Activated T-helper 17 cell treated with anti-CD3 and anti-CD28 coated beads, Interleukin-2, amount 50 U/mL, for 72 hours (primary cell): ENCODE measurements around the gene ARL14EP. TPM values are rescaled to one million over a fixed set of nuclear protein-coding genes. Genes with fewer than 3 reads are reported as not detected.

Experiments
- ATAC-seq: fragments of 150-1000 bp; cut with Tn5 transposase; replicated peaks from 2 replicates; pipeline ENCODE4 v1.10.0; 2021; ENCODE audit warnings: mild to moderate bottlenecking, moderate library complexity
- H3K27ac Mint-ChIP-seq: one replicate; pipeline ENCODE4 v1.8.0; 2022; ENCODE audit warnings: mixed read lengths
- H3K27me3 Mint-ChIP-seq: one replicate; pipeline ENCODE4 v1.8.0; 2022; ENCODE audit warnings: mixed read lengths
- H3K36me3 Mint-ChIP-seq: one replicate; pipeline ENCODE4 v1.8.0; 2022; ENCODE audit warnings: low read depth, mild to moderate bottlenecking, mixed read lengths
- H3K4me1 Mint-ChIP-seq: one replicate; pipeline ENCODE4 v1.8.0; 2022; ENCODE audit warnings: mixed read lengths
- H3K4me3 Mint-ChIP-seq: one replicate; pipeline ENCODE4 v1.8.0; 2022; ENCODE audit warnings: mild to moderate bottlenecking, mixed read lengths
- H3K9me3 Mint-ChIP-seq: one replicate; pipeline ENCODE4 v1.8.0; 2022; ENCODE audit warnings: mixed read lengths
- total RNA-seq, 2 donors: library from RNA; stranded (reverse); gene quantifications; one replicate each; pipeline ENCODE4 v1.2.3, GENCODE V29; 2022

Gene ARL14EP
- total RNA-seq, 2 donors from 2014 or later, result 22.8 to 25.3 TPM

- Mint-ChIP-seq H3K27me3 (peaks cover 5% of the 10 kb centered on the region), H3K9me3 (peaks cover 3% of the 10 kb centered on the region), H3K4me1 (no peaks in the 10 kb centered on the region), H3K27ac (no peak overlapping the region), H3K36me3 (no peaks in the 10 kb centered on the region), H3K4me3 (no peak overlapping the region)
- no peak for ATAC-seq
Measured at GRCh38 chr11:30313580-30313979, 9.3 kb upstream of the ARL14EP start.

GRCh38 chr11:30314625-30315024, 8.3 kb upstream of the ARL14EP start:
- no peak overlapping the region for H3K4me3 Mint-ChIP-seq
- no peaks in the 10 kb centered on the region for H3K36me3 Mint-ChIP-seq
- no peaks in the 10 kb centered on the region for H3K4me1 Mint-ChIP-seq
- H3K27ac Mint-ChIP-seq, result no peak overlapping the region
- no peak for ATAC-seq
- H3K9me3 Mint-ChIP-seq, result peaks cover 3% of the 10 kb centered on the region
- peaks cover 4% of the 10 kb centered on the region for H3K27me3 Mint-ChIP-seq

- no peaks in the 10 kb centered on the region for H3K9me3 Mint-ChIP-seq
- H3K36me3 Mint-ChIP-seq, result no peaks in the 10 kb centered on the region
- H3K4me3 Mint-ChIP-seq, result no peak overlapping the region
- no peak for ATAC-seq
- no peak overlapping the region for H3K27ac Mint-ChIP-seq
- H3K4me1 Mint-ChIP-seq, result no peaks in the 10 kb centered on the region
- H3K27me3 Mint-ChIP-seq, result peaks cover 8% of the 10 kb centered on the region
Measured at GRCh38 chr11:30316237-30316636, 6.7 kb upstream of the ARL14EP start.

GRCh38 chr11:30317030-30317429, 5.9 kb upstream of the ARL14EP start:
- Mint-ChIP-seq H3K4me1 (peaks cover 2% of the 10 kb centered on the region), H3K9me3 (no peaks in the 10 kb centered on the region), H3K4me3 (no peak overlapping the region), H3K36me3 (no peaks in the 10 kb centered on the region), H3K27me3 (peaks cover 8% of the 10 kb centered on the region), H3K27ac (no peak overlapping the region)
- peak; percentile 48 for ATAC-seq

GRCh38 chr11:30321321-30321720, 1.6 kb upstream of the ARL14EP start:
- Mint-ChIP-seq H3K27ac (no peak overlapping the region), H3K36me3 (peaks cover 24% of the 10 kb centered on the region), H3K27me3 (peaks cover 8% of the 10 kb centered on the region), H3K4me3 (no peak overlapping the region), H3K4me1 (peaks cover 17% of the 10 kb centered on the region), H3K9me3 (no peaks in the 10 kb centered on the region)
- no peak for ATAC-seq

GRCh38 chr11:30322191-30322590, 713 bp upstream of the ARL14EP start:
- H3K36me3 Mint-ChIP-seq, result peaks cover 32% of the 10 kb centered on the region
- H3K9me3 Mint-ChIP-seq, result no peaks in the 10 kb centered on the region
- peaks cover 8% of the 10 kb centered on the region for H3K27me3 Mint-ChIP-seq
- ATAC-seq, result no peak
- H3K27ac Mint-ChIP-seq, result peak overlapping the region; percentile 90
- peak overlapping the region; percentile 96 for H3K4me3 Mint-ChIP-seq
- peaks cover 21% of the 10 kb centered on the region for H3K4me1 Mint-ChIP-seq

- peak overlapping the region; percentile 90 for H3K27ac Mint-ChIP-seq
- H3K4me1 Mint-ChIP-seq, result peaks cover 26% of the 10 kb centered on the region
- H3K27me3 Mint-ChIP-seq, result no peaks in the 10 kb centered on the region
- peak overlapping the region; percentile 96 for H3K4me3 Mint-ChIP-seq
- peaks cover 70% of the 10 kb centered on the region for H3K36me3 Mint-ChIP-seq
- no peaks in the 10 kb centered on the region for H3K9me3 Mint-ChIP-seq
- ATAC-seq, result peak; percentile 43
Measured at GRCh38 chr11:30326114-30326778, 3.3 kb downstream of the ARL14EP start.

GRCh38 chr11:30326906-30327305, 4.0 kb downstream of the ARL14EP start:
- Mint-ChIP-seq H3K27ac (peak overlapping the region; percentile 90), H3K4me3 (peak overlapping the region; percentile 96), H3K4me1 (peaks cover 25% of the 10 kb centered on the region), H3K27me3 (no peaks in the 10 kb centered on the region), H3K36me3 (peaks cover 77% of the 10 kb centered on the region), H3K9me3 (no peaks in the 10 kb centered on the region)
- no peak for ATAC-seq

GRCh38 chr11:30328681-30329080, 5.8 kb downstream of the ARL14EP start:
- Mint-ChIP-seq H3K4me3 (peak overlapping the region; percentile 65), H3K27me3 (no peaks in the 10 kb centered on the region), H3K27ac (peak overlapping the region; percentile 73), H3K9me3 (no peaks in the 10 kb centered on the region), H3K36me3 (peaks cover 84% of the 10 kb centered on the region), H3K4me1 (peaks cover 23% of the 10 kb centered on the region)
- ATAC-seq, result peak; percentile 16

GRCh38 chr11:30329150-30329940, 6.4 kb downstream of the ARL14EP start:
- peaks cover 87% of the 10 kb centered on the region for H3K36me3 Mint-ChIP-seq
- H3K27ac Mint-ChIP-seq, result peak overlapping the region; percentile 73
- H3K4me1 Mint-ChIP-seq, result peaks cover 23% of the 10 kb centered on the region
- H3K4me3 Mint-ChIP-seq, result peak overlapping the region; percentile 65
- ATAC-seq, result peak; percentile 81
- no peaks in the 10 kb centered on the region for H3K27me3 Mint-ChIP-seq
- H3K9me3 Mint-ChIP-seq, result no peaks in the 10 kb centered on the region

- Mint-ChIP-seq H3K36me3 (peaks cover 97% of the 10 kb centered on the region), H3K4me1 (peaks cover 12% of the 10 kb centered on the region), H3K9me3 (no peaks in the 10 kb centered on the region), H3K27me3 (no peaks in the 10 kb centered on the region), H3K27ac (peak overlapping the region; percentile 6), H3K4me3 (no peak overlapping the region)
- ATAC-seq, result no peak
Measured at GRCh38 chr11:30333405-30333804, 10.5 kb downstream of the ARL14EP start.

GRCh38 chr11:30342736-30343166, 19.8 kb downstream of the ARL14EP start:
- Mint-ChIP-seq H3K27me3 (no peaks in the 10 kb centered on the region), H3K9me3 (no peaks in the 10 kb centered on the region), H3K27ac (peak overlapping the region; percentile 52), H3K4me1 (no peaks in the 10 kb centered on the region), H3K4me3 (no peak overlapping the region), H3K36me3 (peaks cover 26% of the 10 kb centered on the region)
- ATAC-seq, result peak; percentile 21

- H3K4me1 Mint-ChIP-seq, result no peaks in the 10 kb centered on the region
- H3K4me3 Mint-ChIP-seq, result no peak overlapping the region
- H3K27me3 Mint-ChIP-seq, result no peaks in the 10 kb centered on the region
- no peaks in the 10 kb centered on the region for H3K9me3 Mint-ChIP-seq
- peaks cover 13% of the 10 kb centered on the region for H3K36me3 Mint-ChIP-seq
- no peak overlapping the region for H3K27ac Mint-ChIP-seq
- ATAC-seq, result no peak
Measured at GRCh38 chr11:30344085-30344484, 21.2 kb downstream of the ARL14EP start.

- no peaks in the 10 kb centered on the region for H3K9me3 Mint-ChIP-seq
- H3K27ac Mint-ChIP-seq, result no peak overlapping the region
- ATAC-seq, result no peak
- peaks cover 8% of the 10 kb centered on the region for H3K36me3 Mint-ChIP-seq
- no peaks in the 10 kb centered on the region for H3K4me1 Mint-ChIP-seq
- H3K27me3 Mint-ChIP-seq, result no peaks in the 10 kb centered on the region
- no peak overlapping the region for H3K4me3 Mint-ChIP-seq
Measured at GRCh38 chr11:30345644-30346043, 22.7 kb downstream of the ARL14EP start.

- H3K4me3 Mint-ChIP-seq, result no peak overlapping the region
- H3K27me3 Mint-ChIP-seq, result peaks cover 4% of the 10 kb centered on the region
- peak; percentile 37 for ATAC-seq
- no peaks in the 10 kb centered on the region for H3K9me3 Mint-ChIP-seq
- H3K36me3 Mint-ChIP-seq, result peaks cover 6% of the 10 kb centered on the region
- H3K4me1 Mint-ChIP-seq, result no peaks in the 10 kb centered on the region
- H3K27ac Mint-ChIP-seq, result no peak overlapping the region
Measured at GRCh38 chr11:30346068-30346688, 23.3 kb downstream of the ARL14EP start.
